SK-N-MC (cell line): Measurements from ENCODE around the gene DHX57.

Experiments
- EZH2 ChIP-seq: fragments of 200-600 bp; sonication (generic); IDR thresholded peaks from one replicate; pipeline ENCODE4 v1.6.1; 2017; ENCODE audit warnings: antibody characterized with exemption
- FOXP2 ChIP-seq: optimal IDR thresholded peaks from 2 replicates; pipeline ENCODE3; 2011; ENCODE audit warnings: mild to moderate bottlenecking, moderate library complexity; ENCODE audit not compliant: insufficient read depth; ENCODE audit errors: extremely low read length, control extremely low read depth
- POLR2AphosphoS5 ChIP-seq: IDR thresholded peaks from 2 replicates; pipeline ENCODE4 v1.6.1; 2012; ENCODE audit warnings: mild to moderate bottlenecking, low read depth, low read length, borderline replicate concordance

DNA sequence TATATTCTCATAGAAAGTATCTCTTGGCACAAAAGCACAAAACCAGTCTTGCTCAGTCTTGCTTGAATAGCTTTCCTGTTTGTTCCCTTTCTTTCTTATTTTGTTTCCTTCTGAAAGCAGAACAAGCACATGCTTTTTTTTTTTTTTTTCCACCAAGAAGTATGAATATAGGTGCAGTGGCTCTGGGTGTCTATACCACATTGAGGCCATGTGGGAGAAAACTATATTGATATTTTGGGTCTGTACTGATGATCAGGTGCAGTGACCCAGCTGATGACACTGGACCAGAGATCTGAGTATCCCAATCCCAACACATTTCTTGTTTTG lies 69.0 kb downstream of the DHX57 start:
- TF ChIP-seq POLR2AphosphoS5 (no peak), FOXP2 (no peak), EZH2 (no peak)
